ENCODE data around the gene ZGLP1. TPM values are rescaled to one million over a fixed set of nuclear protein-coding genes. Genes with fewer than 3 reads are reported as not detected.

ZGLP1 gene
- total and polyA plus RNA-seq, 2 of the 13 experiments (the other 11 are each of a cell fraction or from before 2014, with no cell fraction given), result 2.4 to 3.0 TPM

- TF ChIP-seq PBX2 (CRISPR knock-in tag; IDR thresholded peaks at IDR 0.05), result no peak
- no peak for TF ChIP-seq ZNF276 (CRISPR knock-in tag; IDR thresholded peaks at IDR 0.05; ENCODE audit: low read depth)
- TF ChIP-seq IRF2 (CRISPR knock-in tag; IDR thresholded peaks at IDR 0.05), result 0 out of 2 replicates have a peak, but pooled peaks have one; percentile 21
- no peak for TF ChIP-seq ZNF570 (CRISPR knock-in tag; IDR thresholded peaks at IDR 0.05; ENCODE audit: borderline replicate concordance)
- TF ChIP-seq ZNF446 (CRISPR knock-in tag; IDR thresholded peaks at IDR 0.05), result no peak
- TF ChIP-seq ZNF816 (CRISPR knock-in tag; IDR thresholded peaks at IDR 0.05; ENCODE audit: borderline replicate concordance), result no peak
- TF ChIP-seq RAD21 (CRISPR knock-in tag; IDR thresholded peaks at IDR 0.05), result no peak
- TF ChIP-seq ZNF30 (CRISPR knock-in tag; IDR thresholded peaks at IDR 0.05), result no peak
- TF ChIP-seq PRMT3 (CRISPR knock-in tag; IDR thresholded peaks at IDR 0.05; ENCODE audit: borderline replicate concordance, low read depth), result no peak
- TF ChIP-seq ZNF616 (CRISPR knock-in tag; IDR thresholded peaks at IDR 0.05; ENCODE audit: low read depth), result no peak
- no peak for TF ChIP-seq ZBTB40 (IDR thresholded peaks at IDR 0.05)
- TF ChIP-seq ZBTB40 (CRISPR knock-in tag; IDR thresholded peaks at IDR 0.05), result no peak
- no peak for TF ChIP-seq BCLAF1 (IDR thresholded peaks at IDR 0.05)
Measured at GRCh38 chr19:10346509-10346908, 36.9 kb upstream of the ZGLP1 start (continued).

All from HepG2 (cell line).